Endothelial cell of umbilical vein (primary cell): ENCODE measurements around the gene ZMYND11. TPM values are rescaled to one million over a fixed set of nuclear protein-coding genes. Genes with fewer than 3 reads are reported as not detected.

Source experiments
- BruUV-seq: library from RNA; stranded (reverse); fragments of 400-500 nt; replicated peaks from 2 replicates; lab custom pipeline; 2021; lab: Mats Ljungman, UMichigan
- CTCF ChIA-PET: fragments of 300-600, 350-600 bp; sonication (Branson Sonifier 250); formaldehyde crosslinking; loops from one replicate; lab custom pipeline; 2021; ENCODE audit warnings: antibody characterized with exemption, inconsistent platforms; lab: Charles Lee
- POLR2A ChIA-PET: fragments of 300-600, 350-600 bp; sonication (Branson Sonifier 250); formaldehyde crosslinking; loops from one replicate; lab custom pipeline; 2021; ENCODE audit warnings: antibody characterized with exemption, inconsistent platforms; lab: Charles Lee
- DNase-seq: peaks from one replicate; pipeline ENCODE4 v3.0.0-alpha.2; 2011; ENCODE audit warnings: low read depth, low spot score
- FAIRE-seq: peaks from 2 replicates; lab custom pipeline; 2011; peaks lifted over from hg19 to GRCh38; lab: Jason Lieb, UNC
- H2AFZ ChIP-seq: 2 replicates; pipeline ENCODE4 v1.6.0; 2012; ENCODE audit warnings: low read depth, low read length, control low read depth, inconsistent platforms
- H3K27ac ChIP-seq: 2 replicates; pipeline ENCODE4 v1.5.1; 2011; ENCODE audit warnings: low read depth, mild to moderate bottlenecking, control low read depth, low read length, moderate library complexity; ENCODE audit not compliant: insufficient read depth
- H3K27me3 ChIP-seq, 2 experiments: 2 replicates each; pipeline versions ENCODE4 v1.6.0 to v1.6.1; 2011; ENCODE audit warnings: low read length in 2 of 2, mixed read lengths in 1 of 2; ENCODE audit not compliant: control insufficient read depth in 2 of 2, insufficient read depth in 2 of 2
- H3K36me3 ChIP-seq, 2 experiments: 2 replicates in 1 of 2; 3 replicates in 1 of 2; pipeline ENCODE4 v1.5.1; 2011; ENCODE audit warnings: low read length in 2 of 2, mild to moderate bottlenecking in 1 of 2, moderate library complexity in 1 of 2; ENCODE audit not compliant: control insufficient read depth in 2 of 2, insufficient read depth in 2 of 2; ENCODE audit errors: extremely low read depth in 1 of 2
- H3K4me1 ChIP-seq: 3 replicates; pipeline ENCODE4 v1.5.1; 2011; ENCODE audit warnings: mild to moderate bottlenecking, low read length; ENCODE audit not compliant: control insufficient read depth, insufficient read depth; ENCODE audit errors: extremely low read depth
- H3K4me2 ChIP-seq: 2 replicates; pipeline ENCODE4 v1.6.1; 2011; ENCODE audit warnings: low read length, control low read depth, mixed read lengths; ENCODE audit not compliant: insufficient read depth
- H3K4me3 ChIP-seq, 3 experiments: fragments of 200-600 bp in 1 of 3; sonication (generic), shearing (Covaris generic) in 1 of 3; replicated peaks in 1 of 3; 2 replicates each; pipeline ENCODE4 v1.5.1; 2011 to 2016; ENCODE audit warnings: control low read depth in 3 of 3, low read length in 3 of 3, mild to moderate bottlenecking in 2 of 3, inconsistent platforms in 1 of 3, low read depth in 1 of 3, moderate library complexity in 1 of 3; ENCODE audit not compliant: insufficient read depth in 1 of 3
- H3K79me2 ChIP-seq: 2 replicates; pipeline ENCODE4 v1.6.0; 2012; ENCODE audit warnings: low read length, inconsistent platforms; ENCODE audit not compliant: control insufficient read depth, insufficient read depth
- H3K9ac ChIP-seq: replicated peaks from 2 replicates; pipeline ENCODE3; 2011; ENCODE audit warnings: low read length, control low read depth; ENCODE audit not compliant: insufficient read depth; ENCODE audit errors: extremely low read depth
- H3K9me1 ChIP-seq: replicated peaks from 3 replicates; pipeline ENCODE4 v1.6.0; 2011; ENCODE audit warnings: mild to moderate bottlenecking, low read length; ENCODE audit not compliant: control insufficient read depth, insufficient read depth; ENCODE audit errors: extremely low read depth
- H3K9me3 ChIP-seq: replicated peaks from 2 replicates; pipeline ENCODE4 v1.5.1; 2012; ENCODE audit warnings: low read length, inconsistent platforms; ENCODE audit not compliant: control insufficient read depth, insufficient read depth
- H4K20me1 ChIP-seq: replicated peaks from 2 replicates; pipeline ENCODE3; 2011; ENCODE audit warnings: mild to moderate bottlenecking, low read length; ENCODE audit not compliant: control insufficient read depth, insufficient read depth; ENCODE audit errors: extremely low read depth
- CTCF ChIP-seq, 2 donors: IDR thresholded peaks; 1 replicate in 1 of 2; 2 replicates in 1 of 2; pipeline ENCODE4 v1.5.1; 2011; ENCODE audit warnings: low read length in 2 of 2, mild to moderate bottlenecking in 2 of 2, moderate library complexity in 2 of 2, control low read depth in 1 of 2, inconsistent platforms in 1 of 2, low read depth in 1 of 2; ENCODE audit not compliant: insufficient read depth in 1 of 2; ENCODE audit errors: extremely low read depth in 1 of 2
- EZH2 ChIP-seq: IDR thresholded peaks from 2 replicates; pipeline ENCODE4 v1.6.1; 2012; ENCODE audit warnings: borderline replicate concordance, low read depth, mild to moderate bottlenecking, moderate library complexity, low read length, inconsistent platforms; ENCODE audit not compliant: severe bottlenecking
- FOS ChIP-seq: IDR thresholded peaks from 2 replicates; pipeline ENCODE4 v1.6.1; 2011; ENCODE audit warnings: mild to moderate bottlenecking, low read length, moderate library complexity, borderline replicate concordance; ENCODE audit not compliant: insufficient read depth
- GATA2 ChIP-seq: IDR thresholded peaks from 2 replicates; pipeline ENCODE4 v1.7.0; 2011; ENCODE audit warnings: low read depth, mild to moderate bottlenecking, moderate library complexity, mixed read lengths, low read length; ENCODE audit not compliant: insufficient read length, insufficient read depth
- JUN ChIP-seq: IDR thresholded peaks from 2 replicates; pipeline ENCODE4 v1.6.1; 2011; ENCODE audit warnings: borderline replicate concordance, low read depth; ENCODE audit not compliant: insufficient read length, insufficient read depth
- MAX ChIP-seq: IDR thresholded peaks from 2 replicates; pipeline ENCODE4 v1.6.1; 2011; ENCODE audit not compliant: insufficient read depth, insufficient read length
- MYC ChIP-seq: IDR thresholded peaks from one replicate; pipeline ENCODE4 v1.6.1; 2011; ENCODE audit warnings: mild to moderate bottlenecking, low read depth, low read length
- POLR2A ChIP-seq: IDR thresholded peaks from 2 replicates; pipeline ENCODE4 v1.6.1; 2012; ENCODE audit warnings: low read depth, mild to moderate bottlenecking, control low read depth, low read length
- POLR2AphosphoS5 ChIP-seq: IDR thresholded peaks from 2 replicates; pipeline ENCODE4 v1.6.1; 2012; ENCODE audit warnings: low read depth, mild to moderate bottlenecking, control low read depth, low read length, moderate library complexity; ENCODE audit not compliant: insufficient read depth
- dilution Hi-C: fragments of 300-500 bp; cut with MboI; formaldehyde crosslinking; loops from one replicate; pipeline ENCODE4 v1.15.0; 2019; ENCODE audit warnings: low sequenced_read_pairs; ENCODE audit not compliant: extremely low pct_ligation_motif_present
- intact Hi-C: fragments of 100-400 bp; cut with micrococcal nuclease; formaldehyde crosslinking; loops from one replicate; pipeline ENCODE4 v1.10.0; 2022
- polyA plus RNA-seq, 4 experiments: library from polyadenylated mRNA; depleted of rRNA in 3 of 4; stranded (reverse) in 3 of 4; unstranded in 1 of 4; fragments of >200 nt; gene quantifications; 2 replicates each; pipeline versions ENCODE4 v1.2.1 to v1.2.3, GENCODE V29; 2011 to 2012; ENCODE audit warnings: missing spikeins in 1 of 4
- total RNA-seq: library from RNA; stranded (reverse); gene quantifications from 2 replicates; pipeline ENCODE4 v1.2.3, GENCODE V29; 2021

Gene ZMYND11
- total and polyA plus RNA-seq, 2 donors (not counting 3 experiments of a cell fraction or from before 2014, with no cell fraction given), result 17.0 to 56.0 TPM

GRCh38 chr10:200405-200804 is 65.2 kb downstream of the ZMYND11 start:
- POLR2A ChIA-PET, result no interaction called here
- Histone ChIP-seq H3K79me2 (peaks cover 16% of the 10 kb centered on the region), H3K4me1 (peaks cover 22% of the 10 kb centered on the region), H3K4me3 (no peak overlapping the region), H3K9me3 (no peaks in the 10 kb centered on the region), H2AFZ (no peak overlapping the region), H3K27ac (peak overlapping the region; percentile 80), H3K9me1 (no peaks in the 10 kb centered on the region), H4K20me1 (no peaks in the 10 kb centered on the region), H3K27me3 (no peaks in the 10 kb centered on the region), H3K9ac (peak overlapping the region; percentile 65), H3K4me2 (peak overlapping the region; percentile 85), H3K36me3 (no peaks in the 10 kb centered on the region)
- no TSS peak for BruUV-seq
- CTCF ChIA-PET, result interaction anchor here (1.1 to 1.7 kb wide), 2 partner anchors 9 to 19 kb away, joined by 3 to 5 read pairs; no protein-coding TSS in a partner anchor
- DNase-seq (no peak), FAIRE-seq (no peak)
- intact Hi-C loops, result loop anchor here (5.0 kb wide), 1 partner anchor 63 kb away; the partner anchor contains the start of gene ZMYND11
- dilution Hi-C loops, result no loop called here
- no peak for TF ChIP-seq GATA2
- no peak for TF ChIP-seq MYC
- no peak for TF ChIP-seq FOS
- no peak for TF ChIP-seq POLR2AphosphoS5
- no peak for TF ChIP-seq EZH2
- no peak for TF ChIP-seq JUN
- TF ChIP-seq POLR2A, result no peak
- TF ChIP-seq CTCF (IDR thresholded peaks at IDR 0.05; ENCODE audit: extremely low read depth in 1 of 2, insufficient read depth in 1 of 2, low read depth in 1 of 2, low read length in 2 of 2), result no peak
- no peak for TF ChIP-seq MAX
